ENCODE data around the gene SLC7A9.
"Not testable (repeated sequence)": the region's sequence is repeated elsewhere in the genome, so short reads cannot be mapped to it uniquely, and the experiment has no call there.

The SLC7A9 gene

DNA sequence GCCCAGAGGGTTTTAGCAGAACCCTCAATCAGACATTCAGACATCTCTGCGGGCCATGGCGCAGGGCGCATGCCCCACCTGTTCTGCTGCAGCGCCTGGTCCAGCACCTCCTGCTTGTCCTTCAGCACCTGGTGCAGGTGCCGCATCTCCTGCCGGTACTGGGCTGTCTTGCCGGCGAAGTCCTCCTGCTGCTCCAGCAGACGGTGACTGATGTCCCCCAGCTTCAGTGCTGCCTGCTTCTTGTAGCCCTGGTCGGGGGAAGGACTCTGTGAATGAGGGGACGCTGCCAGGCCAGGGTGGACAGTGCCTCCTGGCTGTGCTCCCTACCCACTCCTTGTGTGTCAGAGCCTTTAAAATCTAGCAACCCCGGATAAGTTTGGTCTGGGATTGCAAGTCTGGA, 12.2 kb upstream of the SLC7A9 start:
- no peak for DNase-seq (ENCODE audit: low spot score)

DNA sequence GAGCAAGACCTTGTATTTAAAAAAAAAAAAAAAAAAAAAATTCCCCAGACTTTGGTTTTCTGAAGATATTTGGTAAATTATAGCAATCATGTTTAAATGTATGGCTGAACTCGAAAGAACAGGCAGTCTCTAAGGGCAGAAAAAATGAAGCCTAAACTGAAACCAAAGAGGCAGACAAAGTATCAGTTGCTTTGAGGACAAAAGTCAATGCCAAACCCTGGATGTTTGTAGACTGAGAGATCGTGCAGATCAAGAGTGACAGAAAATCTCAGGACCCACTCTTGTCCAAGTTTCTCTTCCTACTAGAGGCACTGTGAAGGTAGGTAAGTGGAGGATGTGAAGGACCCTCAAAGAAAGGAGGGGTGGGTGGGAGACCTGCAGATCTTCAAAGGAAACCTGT, 11.1 kb upstream of the SLC7A9 start:
- no peak for DNase-seq (ENCODE audit: low spot score)

DNA sequence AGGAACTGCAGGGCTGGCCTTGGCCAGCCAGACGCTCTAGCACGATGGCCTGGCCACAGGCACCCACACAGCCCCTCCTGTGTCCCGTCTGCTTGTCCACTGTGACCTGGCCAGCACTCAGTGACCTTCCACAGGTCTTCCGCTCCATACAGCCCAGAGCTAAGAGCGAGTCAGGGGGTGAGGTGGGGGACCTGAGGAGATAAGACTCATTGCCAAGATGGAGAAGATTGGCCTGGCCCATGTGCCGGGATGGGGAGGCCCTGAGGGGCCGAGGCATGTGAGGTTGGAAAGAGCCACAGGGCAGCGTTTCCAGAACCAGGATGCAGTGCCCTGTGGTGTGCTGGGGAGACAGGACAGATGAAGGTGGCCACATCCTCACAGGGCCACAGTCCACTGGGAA, 10.2 kb upstream of the SLC7A9 start:
- no peak for DNase-seq (ENCODE audit: low spot score)

DNA sequence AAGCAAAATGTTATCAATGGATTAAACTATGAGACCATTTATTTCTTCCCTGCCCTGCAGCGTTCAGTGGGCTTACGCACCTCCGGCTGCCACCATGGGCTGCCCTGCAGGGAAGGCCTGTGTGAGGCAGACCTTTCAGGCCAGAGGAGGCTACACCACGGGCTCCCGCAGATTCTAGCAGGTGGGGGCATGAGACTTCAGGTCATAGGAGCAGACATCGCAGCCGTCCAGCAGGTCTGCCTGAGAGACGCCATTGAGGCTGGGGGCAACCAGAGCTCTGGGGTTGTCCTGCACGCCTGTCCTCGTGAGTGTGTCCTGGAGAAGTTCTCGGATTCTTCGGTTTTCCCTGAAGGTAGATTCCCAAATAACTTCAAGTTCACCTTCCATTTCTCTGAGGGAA, 9.4 kb upstream of the SLC7A9 start:
- DNase-seq (ENCODE audit: low spot score) = no peak

DNA sequence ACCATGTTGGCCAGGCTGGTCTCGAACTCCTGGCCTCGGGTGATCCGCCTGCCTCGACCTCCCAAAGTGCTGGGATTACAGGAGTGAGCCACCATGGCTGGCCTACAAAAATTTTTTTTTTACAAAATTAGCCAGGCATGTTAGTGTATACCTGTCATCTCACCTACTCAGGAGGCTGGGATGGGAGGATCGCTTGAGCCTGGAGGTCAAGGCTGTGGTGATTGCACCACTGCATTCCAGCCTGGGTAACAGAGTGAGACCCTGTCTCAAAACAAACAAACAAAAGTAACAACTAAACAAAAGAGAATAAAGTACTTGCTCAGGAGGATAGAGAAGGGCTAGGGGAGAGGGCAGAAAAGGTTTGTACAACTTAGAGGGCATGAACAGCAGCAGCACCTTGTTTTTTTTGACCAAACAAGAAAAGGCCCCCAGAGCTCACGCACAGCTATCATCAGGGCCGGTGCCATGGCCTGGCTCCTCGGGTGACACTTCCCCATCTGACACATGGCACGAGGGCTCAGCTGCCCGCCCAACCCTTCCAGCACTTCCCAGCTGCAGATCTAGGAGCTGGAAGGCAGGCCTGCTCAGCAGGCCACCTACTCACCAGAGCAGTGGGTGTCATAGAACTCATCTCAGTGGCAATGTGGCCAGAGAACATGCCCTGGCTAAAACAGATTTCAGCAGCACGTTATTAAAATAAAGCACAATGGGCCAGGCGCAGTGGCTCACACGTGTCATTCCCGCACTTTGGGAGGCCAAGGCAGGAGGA, 8.6 kb upstream of the SLC7A9 start:
- DNase-seq (ENCODE audit: low spot score) = no peak

DNA sequence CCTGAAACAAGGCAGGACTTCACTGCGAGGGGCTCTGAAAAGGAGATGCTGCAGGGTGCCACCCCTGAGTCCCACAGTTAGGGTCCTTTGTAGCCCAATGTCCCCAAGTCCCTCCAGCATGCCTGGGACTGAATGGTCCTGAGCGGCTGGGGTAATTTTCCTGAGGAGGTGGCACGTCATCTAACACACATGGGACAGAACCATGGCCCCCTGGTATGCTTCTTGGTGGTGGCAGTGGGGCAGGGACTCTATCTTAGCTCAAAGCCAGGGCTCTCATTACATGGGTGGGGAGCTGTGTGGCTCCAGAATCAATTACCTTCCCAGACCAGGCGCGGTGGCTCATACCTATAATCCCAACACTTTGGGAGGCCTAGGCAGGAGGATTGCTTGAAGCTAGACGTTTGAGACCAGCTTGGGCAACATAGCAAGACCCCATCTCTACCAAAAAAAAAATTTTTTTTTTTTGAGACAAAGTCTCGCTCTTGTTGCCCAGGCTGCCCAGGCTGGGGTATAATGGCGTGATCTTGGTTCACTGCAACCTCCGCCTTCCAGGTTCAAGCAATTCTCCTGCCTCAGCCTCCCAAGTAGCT, 7.9 kb upstream of the SLC7A9 start:
- DNase-seq (ENCODE audit: low spot score) = no peak

DNA sequence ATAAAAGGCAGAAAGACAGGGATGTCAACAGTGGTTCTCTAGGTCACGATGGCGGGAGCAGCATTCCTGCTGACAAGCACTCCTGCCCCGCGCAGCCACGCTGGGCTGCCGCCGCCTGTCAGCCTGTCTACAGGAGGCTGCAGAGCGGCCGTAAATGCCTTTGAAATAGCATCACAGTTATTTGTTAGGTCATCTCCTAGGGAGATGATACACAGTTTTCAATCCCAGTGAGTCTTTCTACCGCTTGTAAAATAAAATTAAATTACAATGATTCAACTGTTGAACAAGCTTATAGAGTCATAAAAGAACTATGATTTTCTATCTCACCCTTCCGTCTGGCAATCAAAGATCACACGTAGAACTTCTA, 7.3 kb upstream of the SLC7A9 start:
- DNase-seq (ENCODE audit: low spot score) = no peak

DNA sequence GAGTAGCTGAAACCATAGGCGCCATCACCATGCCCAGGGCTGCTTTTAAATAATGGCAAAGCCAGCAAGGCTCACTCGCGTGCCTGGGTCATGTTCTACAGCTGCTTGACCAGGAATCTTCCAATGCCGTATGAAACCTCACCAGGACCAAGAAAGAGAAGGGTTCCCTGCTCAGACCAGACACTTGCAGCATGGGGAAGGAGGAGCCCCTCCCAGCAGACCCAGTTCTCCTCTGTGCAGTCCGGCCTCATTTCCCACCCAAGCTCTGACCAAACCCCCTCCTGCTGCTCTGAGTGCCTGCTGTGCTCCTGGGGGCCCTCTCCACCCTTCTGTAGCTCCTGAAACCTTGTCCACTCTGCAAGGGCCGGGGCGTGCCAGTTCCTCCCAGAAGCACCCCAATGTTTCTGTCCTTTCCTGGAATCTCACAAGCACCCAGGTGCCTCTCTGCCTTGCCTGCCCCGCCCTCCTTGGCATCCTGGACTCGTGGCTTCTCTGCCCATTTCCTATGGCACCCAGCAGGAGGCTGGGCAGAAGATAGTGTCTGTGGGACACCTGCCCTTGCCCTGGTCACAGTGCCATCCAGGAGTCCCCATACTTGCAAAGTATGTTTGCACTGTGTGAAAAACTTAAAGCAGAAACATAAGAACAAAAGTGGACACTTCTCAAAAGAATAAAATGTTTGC, 6.8 kb upstream of the SLC7A9 start:
- no peak for DNase-seq (ENCODE audit: low spot score)

DNA sequence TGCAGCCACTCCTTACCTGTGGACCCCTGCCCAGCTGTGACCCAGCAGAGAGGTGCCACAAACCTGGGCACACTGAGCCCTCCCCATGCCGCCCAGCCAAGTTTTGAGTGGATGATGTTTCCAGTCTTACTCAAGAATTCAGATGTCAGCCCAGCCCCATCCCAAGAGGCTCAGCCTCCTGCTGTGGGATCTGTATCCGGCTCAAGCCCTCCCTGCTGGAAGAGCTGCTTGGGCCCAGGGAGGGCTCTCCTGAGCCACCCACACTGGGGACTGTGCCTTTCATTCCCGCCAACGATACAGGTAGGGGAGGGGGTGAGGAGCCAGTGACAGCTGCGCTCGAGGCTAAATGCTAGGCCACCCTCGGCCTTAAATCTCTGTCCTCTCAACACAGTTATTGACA, 5.9 kb upstream of the SLC7A9 start:
- DNase-seq (ENCODE audit: low spot score) = no peak

DNA sequence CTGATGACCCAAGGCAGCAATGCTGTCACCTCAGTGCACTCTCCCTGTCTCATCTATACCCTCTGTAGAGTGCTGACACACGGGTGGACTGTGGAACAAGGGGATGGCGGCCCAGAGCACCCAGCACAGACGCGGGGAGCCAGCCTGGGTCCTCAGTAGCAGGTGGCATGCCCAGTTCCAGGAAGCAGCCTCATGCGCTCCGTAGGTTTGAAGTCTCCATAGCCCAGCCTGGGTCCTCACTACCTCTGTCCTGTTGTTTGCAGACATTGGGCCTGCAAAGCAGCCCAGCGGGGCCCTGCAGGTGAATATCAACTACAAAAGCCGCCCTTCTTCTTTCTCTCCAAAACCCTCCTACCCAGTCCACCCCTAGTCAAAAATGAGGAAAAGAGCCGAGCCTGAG, 5.0 kb upstream of the SLC7A9 start:
- no peak for DNase-seq (ENCODE audit: low spot score)

DNA sequence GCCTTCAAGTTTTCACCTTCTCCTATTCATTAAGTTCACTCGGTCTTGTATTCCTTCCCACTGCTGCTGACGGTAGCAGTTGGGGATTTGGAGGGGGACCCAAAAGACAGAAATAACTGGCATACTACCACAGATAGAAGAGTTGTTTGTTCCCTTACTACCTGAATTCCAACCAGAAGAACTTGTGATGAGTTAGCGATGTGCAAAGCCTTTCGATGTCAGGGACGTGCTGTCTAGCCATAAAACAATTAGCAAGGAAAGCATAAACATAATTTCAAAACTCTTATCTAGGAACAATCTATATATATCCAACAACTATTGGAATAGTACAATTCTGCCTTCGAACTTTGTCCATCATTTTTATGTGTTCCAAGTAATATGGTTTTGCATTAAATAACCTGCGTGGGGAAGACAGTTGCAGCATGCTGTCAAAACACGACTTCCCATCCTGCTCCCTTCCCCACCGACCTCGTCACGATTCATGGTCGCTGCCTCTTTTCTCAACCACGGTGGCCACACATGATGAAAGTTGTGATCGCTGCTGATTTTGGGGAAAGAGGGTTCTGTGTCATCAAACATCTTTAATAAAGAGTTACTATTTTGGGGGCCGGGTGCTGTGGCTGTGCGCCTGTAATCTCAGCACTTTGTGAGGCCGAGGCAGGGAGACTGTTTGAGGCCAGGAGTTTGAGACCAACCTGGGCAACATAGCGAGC, 3.8 kb upstream of the SLC7A9 start:
- DNase-seq (ENCODE audit: low spot score) = no peak

DNA sequence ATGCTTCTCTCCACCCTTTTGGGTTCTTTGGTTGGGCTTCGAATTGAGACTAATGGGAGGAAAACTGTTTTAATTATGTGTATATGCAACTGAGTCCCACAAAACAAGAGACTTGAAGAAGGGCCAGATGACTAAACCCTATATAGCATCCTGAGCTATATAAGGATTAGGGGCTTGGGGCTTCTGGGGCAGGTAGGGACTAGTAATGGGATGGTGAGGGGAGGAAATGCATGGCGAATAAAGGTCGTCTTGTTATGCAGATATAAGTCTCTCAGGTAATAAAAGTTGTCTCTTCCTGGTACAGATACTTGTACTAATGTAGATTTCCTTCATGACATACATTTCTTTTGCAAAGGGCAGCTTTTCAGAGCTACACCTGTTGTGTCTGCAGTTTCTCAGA, 2.8 kb upstream of the SLC7A9 start:
- DNase-seq (ENCODE audit: low spot score) = no peak

DNA sequence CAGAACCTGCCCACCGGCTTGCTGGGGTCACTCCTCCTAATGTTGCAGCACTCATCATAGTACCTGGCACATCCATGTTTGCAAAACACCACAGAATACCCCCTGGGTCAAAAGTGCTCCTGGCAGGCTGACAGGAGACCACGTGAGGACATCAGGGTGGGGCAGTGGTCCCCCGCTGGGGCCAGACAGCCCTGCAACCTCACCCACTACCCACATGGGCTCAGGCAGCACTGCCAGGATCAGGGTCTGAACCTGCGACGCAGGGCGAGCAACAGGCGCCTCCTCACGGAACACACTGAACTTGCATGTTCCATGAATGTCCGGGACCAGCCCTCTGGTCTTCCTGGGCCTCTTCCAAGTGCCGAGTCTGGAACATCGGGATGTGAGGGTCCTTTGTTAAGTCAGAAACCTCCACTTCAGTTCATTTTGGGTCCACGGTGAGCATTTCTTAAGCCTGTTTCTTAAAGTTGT, 1.4 kb upstream of the SLC7A9 start:
- no peak for DNase-seq (ENCODE audit: low spot score)

DNA sequence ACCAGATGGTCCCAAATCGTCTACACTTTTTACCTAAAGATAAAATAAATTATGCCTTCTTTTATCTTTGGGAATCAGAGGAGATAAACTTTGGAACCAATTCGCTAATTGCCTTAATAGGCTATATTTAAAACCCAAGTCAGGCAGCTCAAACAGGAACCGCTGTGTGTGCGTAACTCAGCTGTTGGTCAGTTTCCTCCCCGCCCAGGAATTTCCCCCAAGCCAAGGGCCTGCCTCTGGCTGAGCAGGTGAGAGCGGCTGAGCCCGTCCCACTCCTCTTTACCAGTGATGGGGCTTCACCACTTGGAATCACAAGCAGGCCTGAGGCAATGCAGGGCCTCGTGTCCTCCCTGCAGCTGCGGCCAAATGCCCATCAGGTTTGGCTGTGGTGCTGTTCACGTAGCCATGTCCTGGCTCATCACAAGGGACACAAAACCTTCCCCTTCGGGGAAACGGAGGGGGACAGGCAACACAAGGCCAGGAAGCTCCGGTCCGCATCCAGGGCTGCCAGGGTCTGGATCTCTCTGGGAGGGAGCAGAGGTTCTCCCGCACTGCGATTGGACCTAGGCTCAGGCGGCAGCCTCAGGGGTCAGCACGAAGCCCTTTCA, 503 bp upstream of the SLC7A9 start:
- peak; percentile 57 for DNase-seq (ENCODE audit: low spot score)

DNA sequence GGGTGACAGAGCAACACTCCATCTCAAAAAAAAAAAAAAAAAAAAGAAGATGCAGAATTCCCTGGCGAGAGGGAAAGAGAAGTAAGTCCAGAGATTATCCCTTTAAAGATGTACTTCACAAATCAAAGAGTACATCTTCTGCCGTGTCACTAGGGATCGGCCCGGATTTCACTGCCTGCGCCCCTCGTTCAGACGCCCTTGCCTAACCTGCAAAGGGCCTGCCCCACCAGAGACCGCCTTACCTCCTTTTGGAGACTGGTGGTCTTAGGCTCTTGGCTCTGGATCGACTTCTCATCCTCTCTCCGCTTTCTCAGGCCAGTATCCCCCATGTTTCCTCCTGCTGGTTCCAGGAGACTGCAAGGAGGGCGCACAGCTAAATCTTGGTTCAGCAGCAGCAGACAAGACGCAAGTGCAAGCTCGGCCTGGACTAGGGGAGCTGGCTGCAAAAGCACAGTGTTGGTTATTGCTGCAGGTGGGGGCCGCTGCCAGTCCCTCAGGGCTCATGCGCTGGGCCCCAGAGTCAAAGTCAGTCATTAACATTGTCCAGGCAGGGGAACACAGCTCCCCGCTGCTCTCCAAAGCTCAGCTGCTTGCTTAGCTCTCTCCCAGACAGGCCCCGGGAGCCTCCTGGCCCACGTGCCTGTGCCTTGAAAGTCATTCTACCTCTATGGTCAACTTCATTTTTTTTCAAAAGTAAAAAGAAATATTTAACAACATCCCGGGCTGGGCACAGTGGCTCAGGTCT, 1.2 kb downstream of the SLC7A9 start:
- DNase-seq (ENCODE audit: low spot score) = no peak

DNA sequence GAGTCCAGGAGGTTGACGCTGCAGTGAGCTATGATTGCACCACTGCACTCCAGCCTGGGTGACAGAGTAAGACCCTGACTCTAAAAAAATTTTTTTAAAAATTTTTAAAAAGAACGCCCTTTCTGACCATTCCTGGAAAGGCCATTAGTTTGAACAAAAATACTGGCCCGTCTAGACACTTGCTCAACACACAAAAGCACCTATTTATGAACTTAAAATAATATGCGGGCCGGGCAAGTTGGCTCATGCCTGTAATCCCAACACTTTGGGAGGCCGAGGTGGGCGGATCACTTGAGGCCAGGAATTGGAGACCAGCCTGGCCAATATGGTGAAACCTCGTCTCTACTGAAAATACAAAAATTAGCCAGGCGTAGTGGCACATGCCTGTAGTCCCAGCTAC, 2.1 kb downstream of the SLC7A9 start:
- DNase-seq (ENCODE audit: low spot score) = not testable (repeated sequence)

DNA sequence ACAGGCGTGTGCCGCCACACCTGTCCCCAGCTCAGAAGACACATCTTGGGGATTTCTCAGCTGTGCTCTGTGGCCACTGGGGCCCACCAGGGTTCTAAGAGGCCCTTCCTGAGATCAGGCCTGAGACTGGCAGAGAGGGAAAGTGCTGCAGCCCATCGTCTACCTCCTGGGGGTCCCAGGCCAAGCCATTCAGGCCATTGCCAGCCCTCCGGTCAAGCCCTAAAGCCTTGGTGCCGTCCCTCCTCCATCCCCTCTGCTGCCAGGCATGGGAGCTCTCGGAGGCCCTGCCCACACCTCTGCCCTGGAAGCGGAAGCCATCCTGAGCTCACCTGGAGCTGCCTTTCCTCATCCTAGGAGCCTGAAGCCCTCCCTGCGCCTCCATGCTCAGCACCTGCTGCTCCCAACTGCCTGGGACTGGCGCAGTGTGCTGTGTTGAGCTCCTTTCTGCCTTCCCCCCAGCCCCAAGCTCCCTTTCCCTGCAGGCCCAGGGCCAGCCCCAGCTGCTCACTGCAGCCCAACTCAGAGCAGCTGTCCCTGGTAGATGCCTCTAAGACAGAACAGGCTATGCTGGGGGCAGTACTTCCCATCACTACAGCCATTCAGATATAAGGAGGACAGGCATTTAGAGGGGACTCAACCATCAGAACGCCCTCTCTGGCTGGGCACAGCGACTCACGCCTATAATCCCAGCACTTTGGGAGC, 2.9 kb downstream of the SLC7A9 start:
- no peak for DNase-seq (ENCODE audit: low spot score)

DNA sequence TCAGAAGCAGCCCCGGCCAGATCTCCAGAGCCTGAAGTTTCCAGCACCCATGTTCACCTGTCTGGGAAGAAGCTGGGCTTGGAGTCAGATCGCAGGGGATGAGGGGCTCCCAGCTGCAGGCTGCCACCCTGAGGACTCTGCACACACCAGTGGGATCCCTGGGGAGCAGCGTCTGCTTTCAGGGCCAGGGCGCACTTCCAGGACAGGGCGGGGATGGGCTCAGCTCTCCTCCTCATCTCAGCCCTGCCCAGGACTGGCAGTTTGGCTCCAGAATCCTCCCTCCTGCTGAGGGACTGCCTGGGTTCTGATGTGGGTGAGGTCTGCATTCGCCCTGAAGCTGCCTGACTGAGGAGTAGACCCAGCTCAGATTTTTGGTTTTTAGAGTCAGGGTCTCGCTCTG, 3.5 kb downstream of the SLC7A9 start:
- DNase-seq (ENCODE audit: low spot score) = no peak

DNA sequence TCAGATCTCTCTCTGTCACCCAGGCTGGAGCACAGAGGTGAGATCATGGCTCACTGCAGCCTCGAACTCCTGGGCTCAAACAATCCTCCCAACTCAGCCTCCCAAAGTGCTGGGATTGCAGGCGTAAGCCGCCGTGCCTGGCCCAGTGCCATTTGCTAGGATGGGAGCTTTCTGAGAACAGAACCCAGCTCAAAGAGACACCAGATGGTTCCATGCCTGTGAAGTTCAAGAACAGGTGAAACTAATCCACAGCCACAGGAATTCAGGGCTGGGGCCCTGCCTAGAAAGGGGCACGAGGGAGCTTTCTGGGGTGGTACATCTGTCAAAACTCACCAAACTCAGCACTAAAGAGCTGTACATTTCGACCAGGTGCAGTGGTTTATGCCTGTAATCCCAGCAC, 4.2 kb downstream of the SLC7A9 start:
- no peak for DNase-seq (ENCODE audit: low spot score)

DNA sequence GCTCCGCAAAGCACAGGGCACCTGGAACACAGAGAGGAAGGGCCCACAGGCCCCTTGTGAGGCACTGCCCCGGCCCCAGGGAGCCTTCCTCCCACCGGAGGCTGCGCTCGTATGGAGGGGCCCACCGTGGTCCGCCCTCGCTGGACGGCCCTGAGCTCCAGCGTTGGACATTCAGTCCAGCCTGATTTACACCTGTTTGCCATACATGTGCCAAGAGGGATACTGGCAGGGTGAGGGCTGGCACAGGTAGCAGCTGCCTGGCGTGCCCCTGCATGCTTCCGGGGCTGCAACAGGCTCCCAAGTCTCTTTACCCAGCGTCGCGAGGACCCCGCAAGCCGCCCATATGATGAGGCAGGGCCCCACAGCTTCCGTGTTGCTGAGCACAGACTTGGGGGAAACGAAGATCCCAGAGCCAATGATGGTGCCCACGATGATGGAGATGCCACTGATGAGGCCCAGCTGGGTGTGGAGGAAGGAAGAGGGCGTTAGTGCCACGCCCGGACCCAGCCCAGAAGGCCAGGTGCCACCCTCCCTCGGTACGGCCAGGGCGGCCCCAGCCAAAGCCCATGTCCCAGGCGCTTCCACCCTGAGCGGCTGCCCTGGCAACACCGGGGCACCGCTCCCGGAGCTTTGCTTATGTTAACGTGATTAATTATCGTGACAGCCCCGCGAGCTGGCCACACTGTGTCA, 5.1 kb downstream of the SLC7A9 start:
- DNase-seq (ENCODE audit: low spot score) = no peak
